Stimulated activated CD8-positive, alpha-beta memory T cell treated with anti-CD3 and anti-CD28 coated beads, Interleukin-12 subunit alpha, Interleukin-12 subunit beta, amount 100 ng/mL, for 24 hours (primary cell): Measurements from ENCODE around the gene STX8.

ENCODE experiments used
- DNase-seq: peaks from one replicate; pipeline ENCODE4 v3.0.0-alpha.2; 2020; ENCODE audit errors: extremely low read depth

The STX8 gene

DNA sequence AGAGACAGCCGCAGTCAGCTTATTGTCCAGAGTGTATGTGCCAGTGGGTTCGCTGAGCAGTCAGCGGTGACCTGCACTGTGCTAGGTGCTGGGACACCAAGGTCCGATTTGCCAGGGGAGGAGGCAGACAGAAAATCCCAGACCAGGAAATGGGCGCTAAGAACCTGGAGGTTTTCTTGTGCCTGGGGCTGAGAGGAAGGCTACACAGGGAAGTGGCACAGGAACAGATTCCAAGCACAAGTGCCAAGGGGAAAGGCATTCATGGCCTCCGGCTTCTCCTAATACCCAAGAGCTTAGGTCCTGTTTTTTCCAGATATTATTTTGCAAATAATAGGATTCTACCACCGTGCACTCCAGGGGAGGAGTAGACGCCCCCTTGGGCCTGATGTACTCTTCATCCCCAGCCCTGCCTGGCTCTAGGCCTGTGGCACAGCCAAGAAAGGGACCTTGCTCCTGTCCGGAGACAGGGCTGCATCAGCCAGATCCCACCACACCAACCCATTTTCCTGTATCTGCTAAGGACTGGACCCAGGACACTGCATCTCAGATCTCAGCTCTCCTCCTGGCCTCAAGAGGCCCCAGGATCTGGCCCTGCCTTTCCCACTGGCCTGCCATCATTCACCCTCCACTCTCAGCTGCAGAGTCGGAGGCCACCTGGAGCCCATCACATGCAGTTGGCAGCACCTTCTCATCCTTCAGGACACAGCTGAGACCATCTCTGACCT, 367.1 kb downstream of the STX8 start:
- DNase-seq: no peak

GRCh38 chr17:9206741-9207332, 368.8 kb downstream of the STX8 start:
- DNase-seq: no peak

DNA sequence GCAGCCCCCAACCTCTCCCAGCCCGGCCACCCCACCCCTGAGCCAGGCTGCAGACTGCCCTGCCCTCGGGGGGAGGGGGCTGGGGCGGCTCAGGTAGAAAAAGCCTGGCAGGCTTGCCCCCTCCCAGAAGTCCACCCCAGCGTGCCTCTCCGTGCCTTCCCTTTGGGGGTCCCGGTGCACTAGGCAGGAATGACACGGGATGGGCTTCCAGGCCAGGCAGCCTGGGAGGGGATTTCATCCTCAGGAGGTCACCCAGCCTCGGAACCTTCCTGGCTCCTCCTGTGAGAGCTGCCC, 369.3 kb downstream of the STX8 start:
- no peak for DNase-seq

GRCh38 chr17:9205520-9206409, 369.9 kb downstream of the STX8 start:
- DNase-seq: no peak

GRCh38 chr17:9204637-9205329, 370.8 kb downstream of the STX8 start:
- DNase-seq: no peak

GRCh38 chr17:9203771-9204425, 371.7 kb downstream of the STX8 start:
- no peak for DNase-seq

DNA sequence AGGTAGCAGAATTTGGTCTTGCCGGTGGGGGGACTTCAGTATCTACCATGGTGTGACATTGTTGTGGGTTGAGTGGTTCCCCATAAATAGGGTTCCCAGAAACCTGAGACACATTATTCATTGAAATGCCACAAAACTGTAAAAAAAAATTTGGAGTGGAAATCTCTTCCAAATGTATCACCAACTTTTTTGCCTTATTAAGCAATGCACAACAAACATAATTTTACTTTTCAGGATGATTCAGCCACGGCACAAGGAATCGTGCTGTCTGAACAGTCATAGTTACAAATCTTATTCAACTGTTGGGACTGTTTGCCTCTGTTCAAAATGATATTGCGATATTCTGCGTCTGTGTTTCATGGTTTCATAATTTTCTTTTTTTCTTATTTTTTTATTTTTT, 373.1 kb downstream of the STX8 start:
- DNase-seq: no peak

DNA sequence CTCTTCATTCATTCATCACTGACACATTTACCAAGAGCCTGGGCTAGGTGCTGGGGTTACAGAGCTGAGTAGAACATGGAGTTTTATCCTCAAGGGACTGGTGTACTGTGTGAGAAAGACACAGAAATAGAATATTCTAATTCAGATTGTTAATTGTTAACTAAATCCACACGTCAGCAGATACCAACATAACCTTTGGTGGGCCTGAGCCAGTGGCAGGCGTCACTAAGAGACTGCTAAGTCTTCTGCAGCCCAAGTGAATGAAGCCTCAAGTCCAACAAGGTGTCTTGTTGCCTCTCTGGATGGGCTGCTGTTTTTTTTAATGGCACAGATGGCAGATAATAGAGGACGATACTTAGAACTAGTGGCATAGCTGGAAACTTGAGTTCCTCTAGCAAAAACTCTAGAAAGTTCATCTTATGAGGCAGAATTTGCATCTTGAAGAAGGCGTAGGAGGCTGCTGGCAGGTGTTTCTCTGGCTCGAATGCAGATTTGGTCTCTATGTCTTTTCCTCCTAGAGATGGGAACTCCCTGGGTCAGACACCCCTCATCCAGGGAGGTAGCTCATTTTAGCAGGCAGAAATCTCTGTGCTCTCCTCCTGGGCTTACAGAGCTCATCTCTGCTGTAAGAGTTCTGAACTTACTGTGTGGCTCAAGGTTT, 374.8 kb downstream of the STX8 start:
- no peak for DNase-seq
